HG03175 (cell line): Measurements from ENCODE around the gene CCDC70.
"Not testable (repeated sequence)": the region's sequence is repeated elsewhere in the genome, so short reads cannot be mapped to it uniquely, and the experiment has no call there.

Experiments used
- ATAC-seq: cut with Tn5 transposase; IDR thresholded peaks from one replicate; pipeline ENCODE4 v1.9.1; 2021; ENCODE audit warnings: mild to moderate bottlenecking, moderate library complexity; ENCODE audit not compliant: unreplicated experiment

Gene CCDC70

GRCh38 chr13:51861723-51862300 lies at the start of gene CCDC70:
Gene CCDC70 (plus strand): TSS chr13:51861969. CDS start chr13:51865412, 3,443 bp downstream.
- ATAC-seq = no peak

- ATAC-seq = no peak
These were observed 47.7 kb upstream of the CCDC70 start for GRCh38 chr13:51814071-51814470.

GRCh38 chr13:51814825-51815650 lies 46.7 kb upstream of the CCDC70 start:
- peak; percentile 90 for ATAC-seq

GRCh38 chr13:51815848-51816247 lies 45.9 kb upstream of the CCDC70 start:
- ATAC-seq = no peak

GRCh38 chr13:51816604-51817249 lies 45.0 kb upstream of the CCDC70 start:
- ATAC-seq = no peak

GRCh38 chr13:51817717-51818116 lies 44.1 kb upstream of the CCDC70 start:
- no peak for ATAC-seq

GRCh38 chr13:51818276-51818675 lies 43.5 kb upstream of the CCDC70 start:
- ATAC-seq = no peak

GRCh38 chr13:51818781-51819511 lies 42.8 kb upstream of the CCDC70 start:
- no peak for ATAC-seq

GRCh38 chr13:51819544-51819943 lies 42.2 kb upstream of the CCDC70 start:
- no peak for ATAC-seq

- ATAC-seq = no peak
These were observed 41.7 kb upstream of the CCDC70 start for GRCh38 chr13:51820016-51820597.

- ATAC-seq = no peak
These were observed 40.2 kb upstream of the CCDC70 start for GRCh38 chr13:51821606-51822005.

GRCh38 chr13:51822106-51822815 lies 39.5 kb upstream of the CCDC70 start:
- no peak for ATAC-seq

- no peak for ATAC-seq
These were observed 38.4 kb upstream of the CCDC70 start for GRCh38 chr13:51823359-51823758.

- no peak for ATAC-seq
These were observed 37.9 kb upstream of the CCDC70 start for GRCh38 chr13:51823863-51824262.

GRCh38 chr13:51824712-51825111 lies 37.1 kb upstream of the CCDC70 start:
- not testable (repeated sequence) for ATAC-seq

GRCh38 chr13:51825165-51825592 lies 36.6 kb upstream of the CCDC70 start:
- ATAC-seq = no peak

GRCh38 chr13:51825681-51826254 lies 36.0 kb upstream of the CCDC70 start:
- ATAC-seq = no peak

GRCh38 chr13:51826606-51827005 lies 35.2 kb upstream of the CCDC70 start:
- ATAC-seq = no peak

GRCh38 chr13:51827254-51827653 lies 34.5 kb upstream of the CCDC70 start:
- no peak for ATAC-seq
